Bone marrow (tissue), 2 donors: Measurements from ENCODE around the gene MB21D2.

ENCODE experiments used
- DNase-seq, 2 donors: peaks; one replicate each; lab custom pipeline; 2025; lab: John Stamatoyannopoulos, UW

Gene MB21D2

GRCh38 chr3:192923731-192924130 is 6.1 kb upstream of the MB21D2 start:
- DNase-seq, result no peak

- no peak for DNase-seq
Observed at GRCh38 chr3:192921793-192922192, 4.1 kb upstream of the MB21D2 start.

GRCh38 chr3:192920411-192920810 is 2.8 kb upstream of the MB21D2 start:
- DNase-seq, result no peak

- no peak for DNase-seq
Observed at GRCh38 chr3:192919901-192920300, 2.2 kb upstream of the MB21D2 start.

GRCh38 chr3:192918275-192918588 is 576 bp upstream of the MB21D2 start:
- DNase-seq, result no peak

- peak in 1 of 2 donors; percentile 44 for DNase-seq
Observed at GRCh38 chr3:192917028-192917403, 640 bp downstream of the MB21D2 start.

- DNase-seq, result no peak
Observed at GRCh38 chr3:192916371-192917027, 1.2 kb downstream of the MB21D2 start.

- DNase-seq, result no peak
Observed at GRCh38 chr3:192915722-192916121, 1.9 kb downstream of the MB21D2 start.

GRCh38 chr3:192915304-192915703 is 2.4 kb downstream of the MB21D2 start:
- no peak for DNase-seq

GRCh38 chr3:192914848-192915247 is 2.8 kb downstream of the MB21D2 start:
- DNase-seq, result no peak

GRCh38 chr3:192913540-192913939 is 4.1 kb downstream of the MB21D2 start:
- no peak for DNase-seq

- DNase-seq, result no peak
Observed at GRCh38 chr3:192911293-192911692, 6.4 kb downstream of the MB21D2 start.

GRCh38 chr3:192907784-192908183 is 9.9 kb downstream of the MB21D2 start:
- DNase-seq, result no peak

- no peak for DNase-seq
Observed at GRCh38 chr3:192906940-192907339, 10.7 kb downstream of the MB21D2 start.

GRCh38 chr3:192905980-192906678 is 11.5 kb downstream of the MB21D2 start:
- DNase-seq, result no peak

- no peak for DNase-seq
Observed at GRCh38 chr3:192904632-192905289, 12.9 kb downstream of the MB21D2 start.

GRCh38 chr3:192902549-192902948 is 15.1 kb downstream of the MB21D2 start:
- DNase-seq, result no peak

- no peak for DNase-seq
Observed at GRCh38 chr3:192901435-192901834, 16.2 kb downstream of the MB21D2 start.

- no peak for DNase-seq
Observed at GRCh38 chr3:192899540-192899982, 18.1 kb downstream of the MB21D2 start.

- DNase-seq, result no peak
Observed at GRCh38 chr3:192897005-192897404, 20.7 kb downstream of the MB21D2 start.

- no peak for DNase-seq
Observed at GRCh38 chr3:192896208-192896607, 21.4 kb downstream of the MB21D2 start.

GRCh38 chr3:192894676-192895075 is 23.0 kb downstream of the MB21D2 start:
- DNase-seq, result no peak

- DNase-seq, result peak; percentile 7 to 54
Observed at GRCh38 chr3:192892981-192893700, 24.5 kb downstream of the MB21D2 start.
